GM19025 (cell line): Measurements from ENCODE around the gene ZBTB24.

Experiments
- ATAC-seq: cut with Tn5 transposase; IDR thresholded peaks from one replicate; pipeline ENCODE4 v1.9.1; 2021; ENCODE audit warnings: mild to moderate bottlenecking, low read depth, moderate library complexity; ENCODE audit not compliant: unreplicated experiment

Gene ZBTB24

DNA sequence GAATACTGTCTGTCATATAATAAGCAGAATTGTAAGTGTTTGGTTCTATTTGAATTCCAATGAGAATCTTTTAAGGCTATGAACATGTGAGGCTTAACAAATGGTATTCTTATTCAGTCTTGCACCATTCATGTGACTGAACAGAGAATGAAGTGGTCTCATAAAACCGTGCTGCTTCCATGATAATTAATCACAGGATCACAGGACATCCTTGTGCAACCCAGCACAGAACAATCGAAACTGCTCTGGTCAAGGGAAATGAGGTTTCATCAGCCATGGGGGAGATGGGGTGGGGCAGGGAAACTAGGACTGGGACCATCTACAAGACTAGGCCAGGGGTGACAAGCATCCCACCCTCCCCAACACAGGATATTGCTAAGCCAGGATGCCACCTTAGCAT lies 48.6 kb downstream of the ZBTB24 start:
- ATAC-seq, result no peak

DNA sequence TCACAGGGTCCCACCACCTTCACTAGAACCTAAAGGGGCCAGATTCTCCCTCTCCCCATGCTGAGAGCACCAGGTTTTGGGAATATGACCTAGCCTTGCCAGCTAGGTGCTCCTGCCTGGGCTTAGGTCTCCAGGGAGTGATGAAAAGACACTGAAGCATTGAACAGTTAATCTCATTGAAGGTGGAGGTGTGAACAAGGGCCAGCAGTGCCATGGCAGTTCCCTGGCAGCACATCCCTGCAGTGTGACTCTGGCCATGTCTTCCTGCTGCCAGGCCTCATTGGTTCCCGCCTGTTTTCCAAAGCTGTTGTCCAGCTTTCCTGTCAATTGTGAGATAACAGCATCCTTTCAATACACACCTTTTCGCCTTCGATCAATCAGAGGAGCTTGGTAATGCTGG lies 53.5 kb downstream of the ZBTB24 start:
- no peak for ATAC-seq

DNA sequence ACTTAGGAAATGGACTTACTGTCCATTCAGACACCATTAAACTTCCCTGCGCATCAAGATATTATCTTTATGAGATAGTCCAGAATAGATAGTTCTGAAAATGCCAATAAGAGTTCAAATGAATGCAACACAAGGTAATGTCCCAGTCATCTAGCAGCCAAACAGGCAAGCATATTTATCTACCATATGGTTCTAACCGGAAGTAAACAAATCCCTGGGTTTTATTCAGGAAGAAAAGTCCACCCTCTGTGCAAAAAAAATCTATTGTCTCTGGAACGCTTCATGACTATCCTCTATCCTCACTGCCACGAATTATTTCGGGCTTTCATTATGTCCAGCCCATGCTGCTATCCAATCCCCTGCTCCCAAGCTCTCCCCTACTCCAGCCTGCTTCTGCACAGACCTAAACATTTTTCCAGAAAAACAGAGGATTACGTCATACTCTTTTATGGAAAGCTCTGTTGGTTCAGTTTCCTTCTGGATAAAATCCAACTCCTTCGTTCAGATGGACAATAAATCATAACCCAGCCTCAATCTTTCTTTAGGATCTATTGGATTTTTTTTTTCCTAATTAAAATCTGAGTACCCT lies 54.0 kb downstream of the ZBTB24 start:
- ATAC-seq, result no peak

DNA sequence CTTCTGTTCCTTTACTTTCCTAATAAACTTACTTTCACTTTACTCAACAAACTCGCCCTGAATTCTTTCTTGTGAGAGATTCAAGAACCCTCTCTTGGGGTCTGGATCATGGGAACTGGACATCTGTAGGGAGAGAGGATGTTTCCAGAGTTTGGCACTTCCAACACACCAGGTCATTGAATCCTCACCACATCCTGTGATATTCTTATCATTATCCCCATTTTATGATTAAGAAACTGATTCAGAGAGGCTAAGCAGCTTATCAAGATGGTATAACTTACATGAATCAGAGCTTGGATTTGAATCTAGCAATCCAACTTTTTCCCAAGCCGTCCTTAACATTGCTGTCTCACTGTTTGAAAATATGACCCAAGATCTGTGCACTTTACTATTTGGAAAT lies 58.1 kb downstream of the ZBTB24 start:
- no peak for ATAC-seq

DNA sequence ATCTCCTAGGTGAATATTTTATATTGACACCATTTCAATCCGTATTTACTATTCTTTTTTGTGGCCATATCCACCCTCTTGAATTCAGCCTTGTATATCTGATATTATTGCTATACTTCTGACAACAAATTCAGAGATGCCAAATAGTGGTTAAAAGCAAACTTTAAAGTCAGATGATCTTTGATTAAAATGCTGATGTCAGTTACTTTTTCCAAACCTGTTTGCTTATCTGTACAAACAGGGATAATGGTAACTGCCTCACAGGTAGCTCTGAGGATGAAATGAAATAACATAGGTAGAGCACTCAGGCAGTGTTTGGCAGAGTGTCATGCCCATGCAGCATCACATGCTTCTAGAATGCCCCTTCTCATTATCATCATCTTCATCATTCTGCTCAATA lies 61.8 kb downstream of the ZBTB24 start:
- no peak for ATAC-seq

DNA sequence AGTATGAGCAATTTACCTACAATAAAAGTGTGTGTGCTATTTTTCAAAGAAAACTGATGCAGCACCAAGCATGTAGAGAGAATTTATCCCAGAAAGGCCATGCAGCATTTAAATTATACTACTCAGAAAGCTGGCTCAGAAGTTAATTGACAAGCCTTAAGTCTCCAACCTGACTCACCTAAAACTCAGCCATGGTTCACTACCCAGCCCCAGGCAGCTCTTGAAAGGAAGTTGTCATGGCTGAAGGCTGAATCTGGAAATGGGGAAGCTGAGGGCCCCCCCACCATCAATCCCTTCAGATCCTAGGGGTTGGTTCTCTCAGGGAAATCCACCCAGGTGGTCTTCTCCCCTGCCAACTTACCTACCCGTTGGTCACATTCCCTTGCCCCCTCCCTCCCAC lies 62.3 kb downstream of the ZBTB24 start:
- ATAC-seq, result no peak

DNA sequence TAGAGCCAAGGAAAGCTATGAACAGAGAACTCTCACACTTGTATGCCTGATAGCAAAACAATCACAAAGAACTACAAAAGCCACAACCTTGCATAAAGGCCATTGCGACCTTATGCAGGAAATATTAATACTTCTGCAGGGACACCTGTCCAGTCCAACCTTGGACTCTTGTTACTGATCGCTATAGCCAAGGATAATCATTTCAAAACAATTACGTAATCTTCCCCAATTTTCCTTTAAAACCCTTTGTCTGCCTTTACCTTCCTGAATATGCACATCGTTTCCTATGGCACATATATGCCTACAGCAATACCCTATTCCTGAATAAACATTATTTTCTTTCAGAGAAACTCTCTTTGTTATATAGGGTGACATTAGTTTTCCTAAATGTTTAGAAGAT lies 65.4 kb downstream of the ZBTB24 start:
- ATAC-seq, result no peak
